GM12878 (cell line): ENCODE results near the gene ZNF212.

Experiments used
- ATF7 ChIP-seq: fragments of 450-650 bp; IDR thresholded peaks from 2 replicates; pipeline ENCODE4 v1.6.1; 2016; ENCODE audit warnings: low read depth, mild to moderate bottlenecking
- BACH1 ChIP-seq: fragments of 450-650 bp; IDR thresholded peaks from 2 replicates; pipeline ENCODE4 v1.6.1; 2017; ENCODE audit warnings: mild to moderate bottlenecking, borderline replicate concordance
- CTCF ChIP-seq, 3 experiments: IDR thresholded peaks in 2 of 3; conservative IDR thresholded peaks in 1 of 3; 2 replicates each; pipeline ENCODE4 v1.5.1; 2011; ENCODE audit warnings: low read depth in 3 of 3, low read length in 3 of 3, mild to moderate bottlenecking in 3 of 3, control low read depth in 2 of 3, moderate library complexity in 2 of 3, inconsistent platforms in 1 of 3, mixed read lengths in 1 of 3; ENCODE audit not compliant: control insufficient read depth in 2 of 3, insufficient read depth in 1 of 3; ENCODE audit errors: extremely low read depth in 1 of 3
- ESRRA ChIP-seq: IDR thresholded peaks from 2 replicates; pipeline ENCODE4 v1.6.1; 2012; ENCODE audit warnings: mild to moderate bottlenecking, low read length, improper control_type of control experiment
- FOXM1 ChIP-seq: IDR thresholded peaks from 2 replicates; pipeline ENCODE4 v1.6.1; 2012; ENCODE audit warnings: low read depth, mild to moderate bottlenecking, inconsistent platforms, low read length, moderate library complexity
- NR2C2 ChIP-seq: IDR thresholded peaks from 2 replicates; pipeline ENCODE4 v1.6.1; 2011; ENCODE audit warnings: borderline replicate concordance, low read depth; ENCODE audit not compliant: control insufficient read depth, insufficient read length
- RCOR1 ChIP-seq: conservative IDR thresholded peaks from 2 replicates; pipeline ENCODE4 v1.6.1; 2012; ENCODE audit warnings: low read depth, low read length, improper control_type of control experiment
- REST ChIP-seq: IDR thresholded peaks from 2 replicates; pipeline ENCODE4 v1.6.1; 2012; ENCODE audit warnings: mild to moderate bottlenecking, low read depth, low read length
- SPI1 ChIP-seq: IDR thresholded peaks from 2 replicates; pipeline ENCODE4 v1.6.1; 2011; ENCODE audit warnings: low read depth, mild to moderate bottlenecking, low read length, moderate library complexity, borderline replicate concordance; ENCODE audit not compliant: insufficient read depth
- STAT3 ChIP-seq: IDR thresholded peaks from 2 replicates; pipeline ENCODE4 v1.6.1; 2011; ENCODE audit warnings: low read depth, low read length, improper control_type of control experiment
- ZBTB11 ChIP-seq: fragments of 450-650 bp; formaldehyde crosslinking; IDR thresholded peaks from 2 replicates; pipeline ENCODE4 v1.5.0; 2022; ENCODE audit warnings: mild to moderate bottlenecking, missing genetic modification characterization
- ZNF622 ChIP-seq: fragments of 450-650 bp; IDR thresholded peaks from 2 replicates; pipeline ENCODE4 v1.6.1; 2017; ENCODE audit warnings: mild to moderate bottlenecking, inconsistent platforms

GRCh38 chr7:149202831-149203231, 36.6 kb upstream of the ZNF212 start:
- TF ChIP-seq NR2C2 = no peak
- no peak for TF ChIP-seq BACH1
- no peak for TF ChIP-seq CTCF (IDR thresholded peaks at IDR 0.05 in 2 of 3, conservative IDR thresholded peaks at IDR 0.05 in 1 of 3; ENCODE audit: control insufficient read depth in 2 of 3, extremely low read depth in 1 of 3, insufficient read depth in 1 of 3, low read depth in 3 of 3, low read length in 3 of 3)
- TF ChIP-seq ESRRA = no peak
- TF ChIP-seq ZBTB11 (CRISPR knock-in tag) = no peak
- no peak for TF ChIP-seq REST
- no peak for TF ChIP-seq ATF7
- TF ChIP-seq STAT3 = no peak
- no peak for TF ChIP-seq SPI1
- TF ChIP-seq RCOR1 = no peak
- no peak for TF ChIP-seq FOXM1
- no peak for TF ChIP-seq ZNF622
